HCT116 (cell line): ENCODE measurements around the gene TDRD9.

Experiments used
- CEBPB ChIP-seq: IDR thresholded peaks from 2 replicates; pipeline ENCODE4 v1.6.1; 2012; ENCODE audit warnings: low read depth
- CTCF ChIP-seq, 3 experiments: fragments of 200-600 bp in 1 of 3; sonication (generic) in 1 of 3; IDR thresholded peaks in 2 of 3; conservative IDR thresholded peaks in 1 of 3; 2 replicates each; pipeline ENCODE4 v1.5.1; 2012 to 2017; ENCODE audit warnings: low read depth in 2 of 3, low read length in 2 of 3, antibody characterized with exemption in 1 of 3, borderline replicate concordance in 1 of 3, control low read depth in 1 of 3, mild to moderate bottlenecking in 1 of 3, mixed read lengths in 1 of 3, mixed run types in 1 of 3, moderate library complexity in 1 of 3; ENCODE audit not compliant: insufficient read depth in 1 of 3
- EGR1 ChIP-seq: IDR thresholded peaks from 2 replicates; pipeline ENCODE4 v1.6.1; 2012; ENCODE audit warnings: low read depth
- FOSL1 ChIP-seq: IDR thresholded peaks from 2 replicates; pipeline ENCODE4 v1.6.1; 2012; ENCODE audit warnings: low read depth
- MAX ChIP-seq: IDR thresholded peaks from 2 replicates; pipeline ENCODE4 v1.6.1; 2012
- POLR2A ChIP-seq: IDR thresholded peaks from 2 replicates; pipeline ENCODE4 v1.7.0; 2011; ENCODE audit warnings: borderline replicate concordance; ENCODE audit not compliant: insufficient read depth, insufficient read length; ENCODE audit errors: extremely low read depth
- POLR2AphosphoS5 ChIP-seq: IDR thresholded peaks from 2 replicates; pipeline ENCODE4 v1.6.1; 2011; ENCODE audit warnings: mild to moderate bottlenecking, low read depth, low read length, moderate library complexity
- RAD21 ChIP-seq: IDR thresholded peaks from 2 replicates; pipeline ENCODE4 v1.6.1; 2012; ENCODE audit warnings: low read depth, mild to moderate bottlenecking
- SIN3A ChIP-seq: IDR thresholded peaks from 2 replicates; pipeline ENCODE4 v1.6.1; 2012; ENCODE audit warnings: low read depth
- TCF7L2 ChIP-seq: IDR thresholded peaks from 2 replicates; pipeline ENCODE4 v1.7.0; 2011; ENCODE audit warnings: borderline replicate concordance, inconsistent platforms; ENCODE audit not compliant: insufficient read depth, insufficient read length; ENCODE audit errors: extremely low read depth
- ZFX ChIP-seq: fragments of 450-650 bp; IDR thresholded peaks from 2 replicates; pipeline ENCODE4 v1.6.1; 2017
- ZNF274 ChIP-seq: fragments of 200-500 bp; sonication (Bioruptor generic); IDR thresholded peaks from 2 replicates; pipeline ENCODE4 v1.6.1; 2014; ENCODE audit warnings: mild to moderate bottlenecking, low read depth, low read length, inconsistent platforms

DNA sequence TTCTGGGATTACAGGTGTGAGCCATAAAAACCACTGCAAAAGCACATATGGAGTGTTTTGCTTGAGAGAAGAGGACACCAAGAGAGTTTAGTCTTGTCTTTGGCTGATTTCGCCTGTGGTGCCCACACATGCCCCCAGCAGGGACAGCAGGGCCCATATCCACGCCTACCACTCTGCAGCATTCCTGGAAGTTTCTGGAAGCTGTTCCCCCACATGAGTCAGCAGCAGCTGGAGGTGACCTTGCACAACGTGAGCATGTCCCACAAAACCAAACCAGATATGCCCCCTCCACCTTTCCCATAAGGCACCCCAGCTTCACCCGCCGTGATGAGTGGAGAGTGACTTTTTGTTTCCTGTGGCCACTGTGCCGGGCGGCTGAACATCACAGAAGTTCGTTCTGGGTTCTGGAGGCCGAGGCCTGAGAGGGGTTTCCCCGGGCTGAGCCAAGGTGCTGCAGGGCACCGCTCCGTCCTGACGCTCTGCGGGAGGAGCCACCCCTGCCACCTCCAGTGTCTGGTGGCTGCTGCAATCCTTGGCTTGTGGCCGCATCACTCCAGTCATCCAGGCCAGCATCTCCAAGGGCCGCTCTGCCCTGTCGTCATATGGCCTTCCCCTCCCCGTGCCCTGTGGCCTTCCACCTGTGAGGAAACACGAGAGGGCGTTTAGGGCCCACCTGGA is 162.0 kb downstream of the TDRD9 start:
- no peak for TF ChIP-seq CEBPB
- no peak for TF ChIP-seq POLR2A
- no peak for TF ChIP-seq POLR2AphosphoS5
- no peak for TF ChIP-seq CTCF (IDR thresholded peaks at IDR 0.05 in 2 of 3, conservative IDR thresholded peaks at IDR 0.05 in 1 of 3; ENCODE audit: borderline replicate concordance in 1 of 3, insufficient read depth in 1 of 3, low read depth in 2 of 3, low read length in 2 of 3)
- no peak for TF ChIP-seq EGR1
- no peak for TF ChIP-seq MAX
- TF ChIP-seq TCF7L2, result no peak
- no peak for TF ChIP-seq ZFX
- no peak for TF ChIP-seq RAD21
- TF ChIP-seq ZNF274, result no peak
- no peak for TF ChIP-seq FOSL1
- no peak for TF ChIP-seq SIN3A
